K562 (cell line): ENCODE measurements around the gene TBX1. TPM values are rescaled to one million over a fixed set of nuclear protein-coding genes. Genes with fewer than 3 reads are reported as not detected.

ENCODE experiments used
- ARID3A ChIP-seq: IDR thresholded peaks from 2 replicates; pipeline ENCODE4 v1.6.1; 2012; ENCODE audit warnings: low read depth, low read length, improper control_type of control experiment, borderline replicate concordance
- ATF7 ChIP-seq: fragments of 450-650 bp; IDR thresholded peaks from 2 replicates; pipeline ENCODE4 v1.7.1; 2014; ENCODE audit warnings: mild to moderate bottlenecking, moderate library complexity
- NBN ChIP-seq: fragments of 450-650 bp; IDR thresholded peaks from 2 replicates; pipeline ENCODE4 v1.6.1; 2016; ENCODE audit warnings: low read depth, mild to moderate bottlenecking
- NR4A1 ChIP-seq, 2 experiments: fragments of 250-450 bp in 1 of 2; fragments of 450-650 bp in 1 of 2; sonication (Bioruptor Pico) in 1 of 2; IDR thresholded peaks; 2 replicates each; pipeline versions ENCODE4 v1.4.0 to v1.6.1; 2016 to 2020; ENCODE audit warnings: mild to moderate bottlenecking in 2 of 2, missing compliant biosample characterization in 1 of 2, missing genetic modification characterization in 1 of 2, moderate library complexity in 1 of 2
- REST ChIP-seq, 2 experiments: fragments of 450-650 bp; formaldehyde crosslinking in 1 of 2; IDR thresholded peaks; 2 replicates each; pipeline versions ENCODE4 v1.4.0 to v1.6.1; 2014 to 2020; ENCODE audit warnings: mild to moderate bottlenecking in 2 of 2, borderline replicate concordance in 1 of 2, low read depth in 1 of 2
- SAFB2 ChIP-seq: fragments of 200-400 bp; formaldehyde crosslinking; IDR thresholded peaks from 2 replicates; pipeline ENCODE4 v1.6.1; 2018; ENCODE audit warnings: borderline replicate concordance, low read length, low read depth, moderate library complexity; ENCODE audit not compliant: severe bottlenecking
- SETDB1 ChIP-seq: IDR thresholded peaks from one replicate; pipeline ENCODE4 v1.6.1; 2012; ENCODE audit warnings: low read length, control low read depth, inconsistent platforms
- SRSF1 ChIP-seq: fragments of 200-400 bp; formaldehyde crosslinking; IDR thresholded peaks from 2 replicates; pipeline ENCODE4 v1.6.1; 2017; ENCODE audit warnings: mild to moderate bottlenecking, low read depth, low read length, moderate library complexity
- SRSF9 ChIP-seq: fragments of 200-400 bp; formaldehyde crosslinking; IDR thresholded peaks from 2 replicates; pipeline ENCODE4 v1.6.1; 2017; ENCODE audit warnings: low read depth, low read length, borderline replicate concordance
- TAF1 ChIP-seq: IDR thresholded peaks from 2 replicates; pipeline ENCODE4 v1.6.1; 2011; ENCODE audit warnings: mild to moderate bottlenecking, low read length, moderate library complexity; ENCODE audit not compliant: insufficient read depth, control insufficient read depth, severe bottlenecking; ENCODE audit errors: extremely low read depth
- ZC3H8 ChIP-seq: fragments of 450-650 bp; IDR thresholded peaks from 2 replicates; pipeline ENCODE4 v1.6.1; 2017
- ZNF589 ChIP-seq: fragments of 200-800 bp; sonication (Bioruptor generic); IDR thresholded peaks from 2 replicates; pipeline ENCODE4 v1.6.1; 2016; ENCODE audit warnings: low read depth, missing genetic modification characterization, missing compliant biosample characterization
- ZNF609 ChIP-seq: sonication (generic); formaldehyde crosslinking; IDR thresholded peaks from 2 replicates; pipeline ENCODE4 v1.8.1; 2023; ENCODE audit warnings: missing genetic modification reagents, mild to moderate bottlenecking, borderline replicate concordance
- ZNF717 ChIP-seq: fragments of 250-450 bp; sonication (Bioruptor Pico); IDR thresholded peaks from 2 replicates; pipeline ENCODE4 v1.5.0; 2021
- polyA plus RNA-seq, 8 experiments: library from polyadenylated mRNA; depleted of rRNA in 4 of 8; stranded (reverse) in 5 of 8; unstranded in 3 of 8; fragments of >200 nt; fragmentation: Nextera tagmentation in 2 of 8; fragmentation: Illumina TruSeq in 1 of 8; extraction: Ambion mirVana in 2 of 8; extraction: Trizol in 1 of 8; gene quantifications; 2 replicates each; pipeline versions ENCODE4 v1.2.1 to v1.2.3, GENCODE V29; 2011 to 2014; ENCODE audit warnings: inconsistent platforms in 1 of 8, missing spikeins in 1 of 8
- total RNA-seq, 7 experiments: library from RNA; depleted of rRNA in 6 of 7; stranded (reverse); fragments of >200 nt in 6 of 7; fragmentation: Illumina TruSeq in 2 of 7; extraction: Trizol in 2 of 7; gene quantifications; 2 replicates each; pipeline versions ENCODE4 v1.2.1 to v1.2.3, GENCODE V29; 2011 to 2021; ENCODE audit warnings: low replicate concordance in 1 of 7

The TBX1 gene
- total and polyA plus RNA-seq, 9 of the 15 experiments (the other 6 are each of a cell fraction or from before 2014, with no cell fraction given), result 0.07 to 35.0 (median 3.9) TPM

- TF ChIP-seq SETDB1, result peak; percentile 38
- no peak for TF ChIP-seq REST (IDR thresholded peaks at IDR 0.05; ENCODE audit: borderline replicate concordance)
- no peak for TF ChIP-seq REST (CRISPR knock-in tag; IDR thresholded peaks at IDR 0.05; ENCODE audit: low read depth)
- no peak for TF ChIP-seq NBN
- no peak for TF ChIP-seq SRSF9
- TF ChIP-seq NR4A1 (CRISPR knock-in tag; IDR thresholded peaks at IDR 0.05), result 0 out of 2 replicates have a peak, but pooled peaks have one; percentile 56
- TF ChIP-seq NR4A1 (tag; IDR thresholded peaks at IDR 0.05), result no peak
- no peak for TF ChIP-seq TAF1
- no peak for TF ChIP-seq ZNF717
- TF ChIP-seq ATF7, result no peak
- no peak for TF ChIP-seq ZNF609
- TF ChIP-seq SRSF1, result no peak
- TF ChIP-seq SAFB2, result no peak
- no peak for TF ChIP-seq ARID3A
- no peak for TF ChIP-seq ZNF589
- TF ChIP-seq ZC3H8, result no peak
These were observed 8.8 kb downstream of the TBX1 start (continued) for GRCh38 chr22:19769393-19769715.
